ENCODE data around the gene ABI3. TPM values are rescaled to one million over a fixed set of nuclear protein-coding genes. Genes with fewer than 3 reads are reported as not detected.

Gene ABI3
- total RNA-seq, 4 donors from 2014 or later = 1.1 to 6.6 (median 5.0) TPM

DNA sequence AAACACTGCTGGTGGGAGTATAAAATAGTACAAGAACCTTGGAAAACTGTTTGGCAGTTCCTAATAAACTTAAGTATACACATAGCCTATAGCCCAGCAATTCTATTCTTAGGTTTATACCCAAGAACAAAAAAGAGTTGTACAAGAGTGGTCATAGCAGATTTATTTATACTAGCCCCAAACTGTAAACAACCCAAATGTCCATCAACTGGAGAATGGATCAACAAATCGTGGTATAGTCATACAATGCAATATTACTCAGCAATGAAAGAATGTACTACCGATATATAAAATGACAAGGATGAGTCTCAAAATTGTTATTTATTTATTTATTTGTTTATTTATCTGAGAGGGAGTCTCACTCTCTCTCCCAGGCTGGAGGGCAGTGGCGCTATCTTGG is 23.2 kb upstream of the ABI3 start:
- Histone ChIP-seq H3K27me3 (peaks cover 19% of the 10 kb centered on the region), H3K27ac (no peak overlapping the region), H3K9me3 (peaks cover 0 to 6% (median 0%) of the 10 kb centered on the region in 3 donors), H3K36me3 (no peaks in the 10 kb centered on the region), H3K4me3 (no peak overlapping the region), H3K4me1 (peaks cover 0 to 10% (median 0%) of the 10 kb centered on the region in 3 donors)
- TF ChIP-seq, protein P1, sequence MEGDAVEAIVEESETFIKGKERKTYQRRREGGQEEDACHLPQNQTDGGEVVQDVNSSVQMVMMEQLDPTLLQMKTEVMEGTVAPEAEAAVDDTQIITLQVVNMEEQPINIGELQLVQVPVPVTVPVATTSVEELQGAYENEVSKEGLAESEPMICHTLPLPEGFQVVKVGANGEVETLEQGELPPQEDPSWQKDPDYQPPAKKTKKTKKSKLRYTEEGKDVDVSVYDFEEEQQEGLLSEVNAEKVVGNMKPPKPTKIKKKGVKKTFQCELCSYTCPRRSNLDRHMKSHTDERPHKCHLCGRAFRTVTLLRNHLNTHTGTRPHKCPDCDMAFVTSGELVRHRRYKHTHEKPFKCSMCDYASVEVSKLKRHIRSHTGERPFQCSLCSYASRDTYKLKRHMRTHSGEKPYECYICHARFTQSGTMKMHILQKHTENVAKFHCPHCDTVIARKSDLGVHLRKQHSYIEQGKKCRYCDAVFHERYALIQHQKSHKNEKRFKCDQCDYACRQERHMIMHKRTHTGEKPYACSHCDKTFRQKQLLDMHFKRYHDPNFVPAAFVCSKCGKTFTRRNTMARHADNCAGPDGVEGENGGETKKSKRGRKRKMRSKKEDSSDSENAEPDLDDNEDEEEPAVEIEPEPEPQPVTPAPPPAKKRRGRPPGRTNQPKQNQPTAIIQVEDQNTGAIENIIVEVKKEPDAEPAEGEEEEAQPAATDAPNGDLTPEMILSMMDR (IDR thresholded peaks at IDR 0.05) = no peak
- TF ChIP-seq EP300 (IDR thresholded peaks at IDR 0.05) (no peak), POLR2AphosphoS5 (IDR thresholded peaks at IDR 0.05) (no peak)
- WGBS, 2 donors (ENCODE audit: low coverage in 1 of 2) = 90 to 92% methylated on average over 2 to 3 of the region's 3 CpGs
- no peak for ATAC-seq

- Histone ChIP-seq H3K27me3 (no peaks in the 10 kb centered on the region), H3K4me1 (peaks cover 0 to 22% (median 0%) of the 10 kb centered on the region in 3 donors), H3K36me3 (no peaks in the 10 kb centered on the region), H3K4me3 (no peak overlapping the region), H3K9me3 (no peaks in the 10 kb centered on the region), H3K27ac (no peak overlapping the region)
- no peak for ATAC-seq
- no peak for TF ChIP-seq EP300 (IDR thresholded peaks at IDR 0.05)
- 6 to 42% methylated on average over 2 to 4 of the region's 4 CpGs for WGBS, 2 donors (ENCODE audit: low coverage in 1 of 2)
These were observed 19.6 kb upstream of the ABI3 start for GRCh38 chr17:49190932-49191331.

- H3K27ac ChIP-seq = peak overlapping the region; percentile 94 to 97 (median 96)
- peak overlapping the region; percentile 65 to 95 for H3K4me3 ChIP-seq
- no peaks in the 10 kb centered on the region for H3K27me3 ChIP-seq
- no peaks in the 10 kb centered on the region for H3K36me3 ChIP-seq
- no peaks in the 10 kb centered on the region for H3K9me3 ChIP-seq
- 3 to 6% methylated on average over 7 to 8 of the region's 8 CpGs for WGBS, 2 donors (ENCODE audit: low coverage in 1 of 2)
- peaks cover 0 to 22% (median 0%) of the 10 kb centered on the region in 3 donors for H3K4me1 ChIP-seq
- TF ChIP-seq EP300 (IDR thresholded peaks at IDR 0.05) = no peak
- ATAC-seq = no peak
These were observed 19.0 kb upstream of the ABI3 start for GRCh38 chr17:49191409-49191916.

DNA sequence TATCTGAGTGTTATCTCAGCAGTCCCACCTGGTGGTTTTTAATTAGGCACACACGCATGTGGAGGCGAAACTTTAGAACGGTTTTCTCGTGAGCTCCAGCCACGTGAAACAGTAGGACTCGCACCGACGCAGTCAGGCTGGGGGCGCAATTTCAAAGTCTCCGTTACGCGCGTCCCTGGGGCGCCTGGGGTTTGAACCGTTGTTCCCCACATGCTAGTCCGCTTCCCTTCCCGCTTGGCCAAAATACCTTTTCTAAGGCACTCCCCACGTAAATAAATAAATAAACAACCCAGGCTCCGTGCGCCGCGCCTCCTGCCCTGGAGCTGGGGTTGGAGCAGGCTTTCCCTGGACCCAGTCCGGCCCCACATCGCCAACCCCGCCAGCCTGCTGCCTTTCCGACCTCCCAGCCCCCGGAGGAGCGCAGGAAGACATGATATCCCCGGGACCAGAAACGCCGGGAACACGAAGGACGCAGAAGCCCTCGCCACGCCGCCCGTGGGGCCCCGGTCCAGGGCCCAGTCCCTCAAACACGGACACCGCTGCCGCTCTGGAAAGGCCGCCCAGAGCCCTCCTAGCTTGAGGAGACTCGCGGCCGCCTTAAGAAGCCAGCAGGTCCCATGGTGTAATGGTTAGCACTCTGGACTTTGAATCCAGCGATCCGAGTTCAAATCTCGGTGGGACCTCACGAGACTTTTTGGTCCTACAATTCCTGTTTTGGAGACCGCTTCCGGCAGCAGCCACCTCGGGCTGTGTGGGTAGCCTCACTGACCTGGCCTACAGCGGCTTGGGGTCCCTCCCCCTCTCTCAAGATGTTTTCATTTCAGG is 18.4 kb upstream of the ABI3 start:
- H3K9me3 ChIP-seq = no peaks in the 10 kb centered on the region

GRCh38 chr17:49193513-49194296 is 16.8 kb upstream of the ABI3 start:
- TF ChIP-seq, protein P1 (IDR thresholded peaks at IDR 0.05) = no peak
- TF ChIP-seq POLR2A (IDR thresholded peaks at IDR 0.05) (no peak), POLR2AphosphoS5 (IDR thresholded peaks at IDR 0.05) (no peak), EP300 (IDR thresholded peaks at IDR 0.05) (no peak)
- H3K9me3 ChIP-seq = no peaks in the 10 kb centered on the region
- peaks cover 0 to 22% (median 0%) of the 10 kb centered on the region in 3 donors for H3K4me1 ChIP-seq
- H3K4me3 ChIP-seq = peak overlapping the region; percentile 65 to 95
- 4 to 5% methylated on average over 15 to 18 of the region's 21 CpGs for WGBS, 2 donors (ENCODE audit: low coverage in 1 of 2)
- no peaks in the 10 kb centered on the region for H3K36me3 ChIP-seq
- ATAC-seq = no peak
- H3K27me3 ChIP-seq = no peaks in the 10 kb centered on the region
- peak overlapping the region; percentile 73 to 97 (median 95) for H3K27ac ChIP-seq

More for the DNA sequence above, 18.4 kb upstream of the ABI3 start:
- H3K27me3 ChIP-seq = no peaks in the 10 kb centered on the region
- peaks cover 0 to 22% (median 0%) of the 10 kb centered on the region in 3 donors for H3K4me1 ChIP-seq
- no peaks in the 10 kb centered on the region for H3K36me3 ChIP-seq
- H3K27ac ChIP-seq = peak overlapping the region; percentile 94 to 97 (median 96)
- peak; percentile 89 for ATAC-seq
- 0% methylated on average over 18 of the region's 53 CpGs; no CpG with 5 or more reads in 1 of the 2 donors for WGBS, 2 donors (ENCODE audit: low coverage in 1 of 2)
- peak overlapping the region; percentile 65 to 95 for H3K4me3 ChIP-seq
- TF ChIP-seq, protein P1 (IDR thresholded peaks at IDR 0.05) = peak in 3 of 4 experiments; percentile 18 to 58 (median 38)
- peak in 1 of 2 donors; percentile 49 for TF ChIP-seq POLR2A (IDR thresholded peaks at IDR 0.05)
- TF ChIP-seq EP300 (IDR thresholded peaks at IDR 0.05) = no peak
- TF ChIP-seq POLR2AphosphoS5 (IDR thresholded peaks at IDR 0.05) = peak; percentile 66

Data from gastroesophageal sphincter (tissue), 4 donors.